GM12878 (cell line): ENCODE measurements around the gene PTTG2. TPM values are rescaled to one million over a fixed set of nuclear protein-coding genes. Genes with fewer than 3 reads are reported as not detected.

Experiments
- ATAC-seq: fragments of 200-7000 bp; cut with Tn5 transposase; 3 replicates; pipeline ENCODE4 v1.9.1; 2020; ENCODE audit warnings: mild to moderate bottlenecking, moderate library complexity
- BruUV-seq: library from RNA; stranded (reverse); fragments of 400-500 nt; replicated peaks from 2 replicates; lab custom pipeline; 2021; lab: Mats Ljungman, UMichigan
- CTCF ChIA-PET: fragments of 300-600 bp; sonication (Branson Sonifier 250); formaldehyde crosslinking; extraction: SDS; loops from one replicate; lab custom pipeline; 2021; ENCODE audit warnings: inconsistent platforms; lab: Yijun Ruan, JAX
- POLR2A ChIA-PET: fragments of 350-600 bp; formaldehyde crosslinking; extraction: SDS; loops from one replicate; lab custom pipeline; 2021; ENCODE audit warnings: inconsistent platforms; lab: Charles Lee
- RAD21 ChIA-PET: fragments of 300-600 bp; sonication (Branson Sonifier 250); formaldehyde crosslinking; loops from one replicate; lab custom pipeline; 2023; ENCODE audit warnings: antibody characterized with exemption; ENCODE audit not compliant: unreplicated experiment; lab: Charles Lee
- SMC1A ChIA-PET: fragments of 300-600 bp; sonication (Branson Sonifier 250); formaldehyde crosslinking; loops from one replicate; lab custom pipeline; 2023; ENCODE audit not compliant: unreplicated experiment, uncharacterized antibody; lab: Charles Lee
- DNase-seq: peaks from one replicate; pipeline ENCODE4 v3.0.0-alpha.2; 2011; ENCODE audit warnings: low read depth, low spot score
- FAIRE-seq: peaks from 3 replicates; lab custom pipeline; 2011; peaks lifted over from hg19 to GRCh38; lab: Jason Lieb, UNC
- H2AFZ ChIP-seq: 2 replicates; pipeline ENCODE4 v1.6.0; 2011; ENCODE audit warnings: low read depth, low read length, control low read depth; ENCODE audit not compliant: control insufficient read depth
- H3K27ac ChIP-seq: 2 replicates; pipeline ENCODE4 v1.5.1; 2011; ENCODE audit warnings: control low read depth; ENCODE audit not compliant: control insufficient read depth, insufficient read depth
- H3K27me3 ChIP-seq, 2 experiments: replicated peaks in 1 of 2; 2 replicates each; pipeline versions ENCODE4 v1.6.0 to v1.6.1; 2011; ENCODE audit warnings: low read length in 1 of 2; ENCODE audit not compliant: control insufficient read depth in 2 of 2, insufficient read depth in 2 of 2
- H3K36me3 ChIP-seq, 2 experiments: 2 replicates each; pipeline ENCODE4 v1.5.1; 2011; ENCODE audit warnings: low read length in 1 of 2; ENCODE audit not compliant: control insufficient read depth in 2 of 2, insufficient read depth in 2 of 2
- H3K4me1 ChIP-seq: 2 replicates; pipeline ENCODE4 v1.6.1; 2011; ENCODE audit warnings: mild to moderate bottlenecking, low read length, moderate library complexity, mixed read lengths; ENCODE audit not compliant: control insufficient read depth, insufficient read depth
- H3K4me2 ChIP-seq: 2 replicates; pipeline ENCODE4 v1.6.0; 2011; ENCODE audit warnings: control low read depth; ENCODE audit not compliant: control insufficient read depth, insufficient read depth
- H3K4me3 ChIP-seq: fragments of 200-600 bp; sonication (generic); 2 replicates; pipeline ENCODE4 v1.5.1; 2016
- H3K79me2 ChIP-seq: 2 replicates; pipeline ENCODE4 v1.6.0; 2011; ENCODE audit warnings: low read length; ENCODE audit not compliant: control insufficient read depth, insufficient read depth
- H3K9ac ChIP-seq: 2 replicates; pipeline ENCODE4 v1.8.0; 2011; ENCODE audit warnings: low read length, control low read depth, mixed read lengths; ENCODE audit not compliant: control insufficient read depth, insufficient read depth
- H3K9me3 ChIP-seq: replicated peaks from 3 replicates; pipeline ENCODE4 v1.5.1; 2011; ENCODE audit warnings: mild to moderate bottlenecking, low read length; ENCODE audit not compliant: control insufficient read depth, insufficient read depth
- H4K20me1 ChIP-seq: 2 replicates; pipeline ENCODE4 v1.6.0; 2011; ENCODE audit not compliant: control insufficient read depth, insufficient read depth
- BCL3 ChIP-seq: IDR thresholded peaks from 2 replicates; pipeline ENCODE4 v1.6.1; 2011; ENCODE audit warnings: borderline replicate concordance, low read depth, mild to moderate bottlenecking, moderate library complexity, low read length; ENCODE audit not compliant: insufficient read depth, poor library complexity, severe bottlenecking
- MXI1 ChIP-seq: fragments of 150-350 bp; IDR thresholded peaks from 2 replicates; pipeline ENCODE4 v1.6.1; 2011; ENCODE audit warnings: low read depth, mild to moderate bottlenecking, inconsistent platforms, low read length, improper control_type of control experiment
- RBBP5 ChIP-seq: fragments of 200-600 bp; sonication (generic); conservative IDR thresholded peaks from 2 replicates; pipeline ENCODE4 v1.6.1; 2016
- RFX5 ChIP-seq: IDR thresholded peaks from 2 replicates; pipeline ENCODE4 v1.6.1; 2011; ENCODE audit warnings: low read depth, low read length, improper control_type of control experiment
- WGBS: methylation state at CpG from one replicate; pipeline ENCODE4 v1.1.6; 2016; ENCODE audit warnings: low lambda C conversion rate; ENCODE audit not compliant: insufficient replicate concordance, insufficient coverage; ENCODE audit errors: missing lambda C conversion rate; 5-methylcytosine and 5-hydroxymethylcytosine counted together
- in situ Hi-C: fragments of 300-500 bp; cut with MboI; formaldehyde crosslinking; loops from 9 replicates; pipeline ENCODE4 v1.14.3; 2018; ENCODE audit warnings: mixed read lengths
- intact Hi-C: fragments of 100-400 bp; cut with micrococcal nuclease; formaldehyde crosslinking; loops from one replicate; pipeline ENCODE4 v1.14.2; 2022; ENCODE audit not compliant: unreplicated experiment
- polyA plus RNA-seq, 11 experiments: library from polyadenylated mRNA; depleted of rRNA in 4 of 11; unstranded in 6 of 11; stranded (reverse) in 5 of 11; fragments of >200 nt; fragmentation: Nextera tagmentation in 4 of 11; fragmentation: Illumina TruSeq in 1 of 11; extraction: Ambion mirVana in 4 of 11; extraction: Trizol in 1 of 11; gene quantifications; 1 replicate in 1 of 11; 2 replicates in 10 of 11; pipeline versions ENCODE4 v1.2.1 to v1.2.3, GENCODE V29; 2011 to 2016; ENCODE audit warnings: inconsistent platforms in 2 of 11, missing spikeins in 2 of 11, low read depth in 1 of 11
- total RNA-seq, 4 experiments: library from RNA; depleted of rRNA in 3 of 4; stranded (reverse); fragments of >200 nt in 3 of 4; fragmentation: Illumina TruSeq in 1 of 4; extraction: Trizol in 1 of 4; gene quantifications; 2 replicates each; pipeline versions ENCODE4 v1.2.1 to v1.2.3, GENCODE V29; 2013 to 2021

The PTTG2 gene
- total and polyA plus RNA-seq, 10 of the 15 experiments (the other 5 are each of a cell fraction or from before 2014, with no cell fraction given) = 0.09 to 0.54 (median 0.39) TPM; not detected in 4

GRCh38 chr4:37927434-37927833 is 32.8 kb upstream of the PTTG2 start:
- no peak overlapping the region for H3K9ac ChIP-seq
- H3K27me3 ChIP-seq = no peaks in the 10 kb centered on the region
- no peak overlapping the region for H3K27ac ChIP-seq
- no peaks in the 10 kb centered on the region for H3K4me1 ChIP-seq
- H3K9me3 ChIP-seq = no peaks in the 10 kb centered on the region; the same call in 2 of the 3 replicates
- POLR2A ChIA-PET = no interaction called here
- RAD21 ChIA-PET = interaction anchor here (1.0 kb wide), 1 partner anchor 36 kb away, joined by 3 read pairs; no protein-coding TSS in a partner anchor
- CTCF ChIA-PET = interaction anchor here (0.9 kb wide), 1 partner anchor 31 kb away, joined by 3 read pairs; no protein-coding TSS in a partner anchor
- H4K20me1 ChIP-seq = no peaks in the 10 kb centered on the region
- no peaks in the 10 kb centered on the region for H3K36me3 ChIP-seq
- in situ Hi-C loops = no loop called here
- SMC1A ChIA-PET = interaction anchor here (1.1 kb wide), 1 partner anchor 34 kb away, joined by 3 read pairs; no protein-coding TSS in a partner anchor
- no peak overlapping the region for H2AFZ ChIP-seq
- ATAC-seq = no peak
- no peak for TF ChIP-seq RBBP5
- TF ChIP-seq MXI1 = no peak
- no peak for TF ChIP-seq RFX5
- no peak for TF ChIP-seq BCL3
- H3K4me3 ChIP-seq = no peak overlapping the region
- no peak for DNase-seq
- 70% methylated on average over 4 of the region's 4 CpGs for WGBS
- no peak for FAIRE-seq
- H3K4me2 ChIP-seq = no peak overlapping the region
- intact Hi-C loops = no loop called here
- H3K79me2 ChIP-seq = no peaks in the 10 kb centered on the region
- no TSS peak for BruUV-seq
